SU-DHL-6 (cell line): ENCODE measurements around the gene TP53BP1.

Experiments used
- EZH2phosphoT487 ChIP-seq: fragments of 200-600 bp; sonication (generic), shearing (Covaris generic); conservative IDR thresholded peaks from 2 replicates; pipeline ENCODE4 v1.6.1; 2018; ENCODE audit warnings: mild to moderate bottlenecking, antibody characterized with exemption, low read length, moderate library complexity, mixed read lengths
- TF ChIP-seq, protein P1 (sequence below): fragments of 200-600 bp; sonication (generic); IDR thresholded peaks from one replicate; pipeline ENCODE4 v1.5.1; 2017; ENCODE audit warnings: antibody characterized with exemption, mild to moderate bottlenecking, low read length, moderate library complexity; ENCODE audit not compliant: insufficient read depth, poor library complexity, severe bottlenecking

DNA sequence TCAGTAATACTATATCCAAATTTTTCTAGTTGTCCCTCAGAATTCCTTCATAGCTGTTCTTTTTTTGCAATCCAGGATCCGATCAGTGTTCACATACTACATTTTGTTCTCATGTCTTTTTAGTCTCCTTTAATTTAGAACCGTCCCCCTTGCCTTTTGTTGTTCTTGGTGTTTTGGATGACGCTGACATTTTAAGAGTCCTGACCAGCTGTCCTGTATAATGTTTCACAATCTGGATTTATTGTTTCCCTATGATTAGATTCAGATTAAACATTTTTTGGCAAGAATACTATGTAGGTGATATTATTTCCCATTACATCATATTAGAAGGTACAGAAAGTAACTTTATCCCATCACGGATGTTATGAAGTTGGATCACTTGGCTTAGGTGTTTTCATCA lies 110.6 kb downstream of the TP53BP1 start:
- TF ChIP-seq, protein P1, sequence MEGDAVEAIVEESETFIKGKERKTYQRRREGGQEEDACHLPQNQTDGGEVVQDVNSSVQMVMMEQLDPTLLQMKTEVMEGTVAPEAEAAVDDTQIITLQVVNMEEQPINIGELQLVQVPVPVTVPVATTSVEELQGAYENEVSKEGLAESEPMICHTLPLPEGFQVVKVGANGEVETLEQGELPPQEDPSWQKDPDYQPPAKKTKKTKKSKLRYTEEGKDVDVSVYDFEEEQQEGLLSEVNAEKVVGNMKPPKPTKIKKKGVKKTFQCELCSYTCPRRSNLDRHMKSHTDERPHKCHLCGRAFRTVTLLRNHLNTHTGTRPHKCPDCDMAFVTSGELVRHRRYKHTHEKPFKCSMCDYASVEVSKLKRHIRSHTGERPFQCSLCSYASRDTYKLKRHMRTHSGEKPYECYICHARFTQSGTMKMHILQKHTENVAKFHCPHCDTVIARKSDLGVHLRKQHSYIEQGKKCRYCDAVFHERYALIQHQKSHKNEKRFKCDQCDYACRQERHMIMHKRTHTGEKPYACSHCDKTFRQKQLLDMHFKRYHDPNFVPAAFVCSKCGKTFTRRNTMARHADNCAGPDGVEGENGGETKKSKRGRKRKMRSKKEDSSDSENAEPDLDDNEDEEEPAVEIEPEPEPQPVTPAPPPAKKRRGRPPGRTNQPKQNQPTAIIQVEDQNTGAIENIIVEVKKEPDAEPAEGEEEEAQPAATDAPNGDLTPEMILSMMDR = no peak
- TF ChIP-seq EZH2phosphoT487 = no peak
